ENCODE measurements around the gene C6orf52.
"Not testable (repeated sequence)": the region's sequence is repeated elsewhere in the genome, so short reads cannot be mapped to it uniquely, and the experiment has no call there.

The C6orf52 gene

GRCh38 chr6:10694302-10695085, at the start of gene C6orf52, which contains the start of gene PAK1IP1:
TSS of gene C6orf52 (minus strand) at chr6:10694616. CDS start at chr6:10687550, 7,066 bp downstream.
TSS of gene PAK1IP1 (plus strand) at chr6:10694972. CDS start at chr6:10694986, 14 bp downstream.
- FAIRE-seq = peak; percentile 80

GRCh38 chr6:10743515-10743914, 49.1 kb upstream of the C6orf52 start:
- no peak for FAIRE-seq

- no peak for FAIRE-seq
These were observed 47.8 kb upstream of the C6orf52 start for GRCh38 chr6:10742251-10742650.

GRCh38 chr6:10741643-10742042, 47.2 kb upstream of the C6orf52 start:
- FAIRE-seq = not testable (repeated sequence)

- FAIRE-seq = no peak
These were observed 45.6 kb upstream of the C6orf52 start for GRCh38 chr6:10740061-10740460.

GRCh38 chr6:10736731-10737130, 42.3 kb upstream of the C6orf52 start:
- no peak for FAIRE-seq

- no peak for FAIRE-seq
These were observed 39.4 kb upstream of the C6orf52 start for GRCh38 chr6:10733863-10734262.

- no peak for FAIRE-seq
These were observed 38.8 kb upstream of the C6orf52 start for GRCh38 chr6:10733151-10733715.

- no peak for FAIRE-seq
These were observed 35.8 kb upstream of the C6orf52 start for GRCh38 chr6:10730254-10730653.

GRCh38 chr6:10725716-10726115, 31.3 kb upstream of the C6orf52 start:
- no peak for FAIRE-seq

- no peak for FAIRE-seq
These were observed 30.6 kb upstream of the C6orf52 start for GRCh38 chr6:10725044-10725443.

GRCh38 chr6:10723567-10723881, 29.1 kb upstream of the C6orf52 start:
- FAIRE-seq = no peak

GRCh38 chr6:10722820-10723566, 28.6 kb upstream of the C6orf52 start, which contains the start of gene TMEM14C:
TSS of gene TMEM14C (plus strand) at chr6:10723070. CDS start at chr6:10724614, 1,544 bp downstream.
- no peak for FAIRE-seq

GRCh38 chr6:10722570-10722819, 28.1 kb upstream of the C6orf52 start:
- FAIRE-seq = no peak

GRCh38 chr6:10721850-10722569, 27.6 kb upstream of the C6orf52 start:
- no peak for FAIRE-seq

GRCh38 chr6:10720960-10721849, 26.8 kb upstream of the C6orf52 start:
- not testable (repeated sequence) for FAIRE-seq

GRCh38 chr6:10720265-10720959, 26.0 kb upstream of the C6orf52 start:
- FAIRE-seq = no peak

GRCh38 chr6:10719964-10720264, 25.5 kb upstream of the C6orf52 start:
- FAIRE-seq = no peak

GRCh38 chr6:10719296-10719963, 25.0 kb upstream of the C6orf52 start:
- no peak for FAIRE-seq

- FAIRE-seq = no peak
These were observed 19.5 kb upstream of the C6orf52 start for GRCh38 chr6:10713962-10714361.

- no peak for FAIRE-seq
These were observed 2.2 kb upstream of the C6orf52 start for GRCh38 chr6:10696655-10697054.

Measured in A204.1 (cell line).